GM18858 (cell line): ENCODE data around the gene FAM78A.
"Not testable (repeated sequence)": the region's sequence is repeated elsewhere in the genome, so short reads cannot be mapped to it uniquely, and the experiment has no call there.

Source experiments
- ATAC-seq: cut with Tn5 transposase; IDR thresholded peaks from one replicate; pipeline ENCODE4 v1.9.1; 2021; ENCODE audit not compliant: unreplicated experiment

The FAM78A gene

GRCh38 chr9:131282688-131283422, 6.5 kb upstream of the FAM78A start:
- ATAC-seq, result no peak

- no peak for ATAC-seq
Measured at GRCh38 chr9:131282175-131282574, 5.9 kb upstream of the FAM78A start.

GRCh38 chr9:131281119-131281965, 5.0 kb upstream of the FAM78A start:
- ATAC-seq, result no peak

GRCh38 chr9:131280660-131281059, 4.3 kb upstream of the FAM78A start:
- ATAC-seq, result no peak

GRCh38 chr9:131279863-131280570, 3.7 kb upstream of the FAM78A start:
- no peak for ATAC-seq

GRCh38 chr9:131279196-131279862, 3.0 kb upstream of the FAM78A start:
- ATAC-seq, result no peak

GRCh38 chr9:131278702-131279111, 2.4 kb upstream of the FAM78A start:
- ATAC-seq, result no peak

GRCh38 chr9:131277910-131278701, 1.8 kb upstream of the FAM78A start:
- no peak for ATAC-seq

- no peak for ATAC-seq
Measured at GRCh38 chr9:131277287-131277909, 1.1 kb upstream of the FAM78A start.

GRCh38 chr9:131276891-131277286, 579 bp upstream of the FAM78A start:
- ATAC-seq, result no peak

GRCh38 chr9:131275332-131276093, 797 bp downstream of the FAM78A start:
- ATAC-seq, result no peak

GRCh38 chr9:131274674-131275331, 1.5 kb downstream of the FAM78A start:
- ATAC-seq, result no peak

GRCh38 chr9:131273856-131274673, 2.2 kb downstream of the FAM78A start:
- ATAC-seq, result no peak

GRCh38 chr9:131273146-131273855, 3.0 kb downstream of the FAM78A start:
- no peak for ATAC-seq

- no peak for ATAC-seq
Measured at GRCh38 chr9:131272212-131272611, 4.1 kb downstream of the FAM78A start.

GRCh38 chr9:131271506-131271931, 4.8 kb downstream of the FAM78A start:
- ATAC-seq, result no peak

GRCh38 chr9:131271016-131271273, 5.4 kb downstream of the FAM78A start:
- not testable (repeated sequence) for ATAC-seq
